Activated CD4-positive, alpha-beta T cell treated with anti-CD3 and anti-CD28 coated beads for 4 hours (primary cell): Measurements from ENCODE around the gene MAEL.
A peak's percentile ranks its signal among the peaks of the same experiment; 100 is the strongest.
"Not testable (repeated sequence)": the region's sequence is repeated elsewhere in the genome, so short reads cannot be mapped to it uniquely, and the experiment has no call there.

Experiments
- DNase-seq, 2 donors: peaks; one replicate each; pipeline ENCODE4 v3.0.0-alpha.2; 2020

Gene MAEL

DNA sequence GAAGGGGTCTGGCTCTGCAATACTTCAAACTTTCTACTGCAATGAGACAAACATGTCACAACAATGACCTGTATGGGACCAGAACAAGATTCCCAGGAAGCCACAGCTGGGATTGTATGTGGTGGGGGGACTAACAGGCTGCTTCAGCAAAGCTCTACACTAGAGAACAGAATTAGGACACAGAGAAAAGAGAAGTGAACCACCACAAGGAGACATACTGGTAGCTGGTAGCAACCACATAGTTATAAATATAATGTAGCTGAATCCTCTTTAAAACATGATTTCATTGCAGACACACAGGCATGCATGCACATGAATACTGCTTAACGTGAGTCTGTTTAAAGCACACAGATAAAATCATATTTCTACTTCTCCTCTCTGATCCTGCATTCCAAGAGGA, 10.3 kb upstream of the MAEL start:
- no peak for DNase-seq

DNA sequence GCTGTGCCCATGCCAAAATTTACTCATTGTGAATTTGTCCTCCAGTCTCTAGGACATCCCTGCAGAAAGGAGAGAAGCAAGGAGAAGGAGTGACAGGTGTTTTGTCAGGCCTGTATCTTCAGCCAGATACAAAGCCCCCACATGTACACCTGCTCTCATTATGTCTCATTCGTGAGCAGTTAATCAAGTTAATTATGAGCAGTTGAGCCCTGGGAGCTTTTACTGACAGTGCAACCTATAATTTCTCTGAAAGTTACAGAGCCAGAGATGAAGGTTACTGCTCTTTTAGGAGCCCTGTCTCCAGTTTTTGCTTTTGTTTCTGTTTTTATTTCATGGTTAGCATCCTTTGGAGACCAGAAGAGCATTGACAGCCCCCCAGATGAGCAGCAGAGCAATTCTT, 8.7 kb upstream of the MAEL start:
- DNase-seq: no peak

DNA sequence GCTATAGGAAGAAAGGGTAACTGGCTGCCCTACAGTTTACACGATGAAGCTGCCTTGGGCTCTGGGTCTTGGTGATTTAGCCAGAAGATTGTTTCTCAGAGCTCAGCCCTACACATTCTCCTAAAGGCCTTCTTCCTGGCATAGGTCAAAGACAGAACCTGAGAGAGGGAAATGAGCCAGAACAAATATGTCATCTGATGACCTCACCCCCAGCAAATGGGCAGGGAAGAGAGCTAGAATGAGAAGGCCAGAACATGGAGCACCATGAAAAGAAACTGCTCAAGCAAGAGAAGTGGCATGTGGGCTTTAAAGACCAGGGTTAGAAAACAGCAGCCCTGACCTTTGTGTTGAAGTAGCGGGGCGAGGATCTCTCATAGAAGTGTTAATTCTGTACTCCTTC, 8.3 kb upstream of the MAEL start:
- no peak for DNase-seq

DNA sequence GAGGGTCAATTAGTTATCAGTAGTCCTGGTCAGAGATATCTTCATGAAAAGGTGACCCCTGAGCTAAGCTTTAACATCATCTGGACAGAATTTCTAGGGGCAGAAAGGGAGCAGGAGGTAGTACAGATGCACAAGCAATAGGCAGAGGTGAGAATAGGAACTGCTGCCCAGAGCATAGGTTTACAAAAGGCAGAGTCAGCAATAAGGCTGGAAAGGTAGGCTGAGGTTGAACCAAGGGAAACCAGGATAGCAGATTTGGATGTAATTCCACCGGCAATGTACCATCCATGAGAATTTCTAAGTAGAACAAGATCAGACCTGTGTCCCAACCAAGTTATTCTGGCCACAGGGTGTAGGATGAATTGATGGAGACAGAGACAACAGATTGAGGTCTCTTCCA, 7.5 kb upstream of the MAEL start:
- no peak for DNase-seq

DNA sequence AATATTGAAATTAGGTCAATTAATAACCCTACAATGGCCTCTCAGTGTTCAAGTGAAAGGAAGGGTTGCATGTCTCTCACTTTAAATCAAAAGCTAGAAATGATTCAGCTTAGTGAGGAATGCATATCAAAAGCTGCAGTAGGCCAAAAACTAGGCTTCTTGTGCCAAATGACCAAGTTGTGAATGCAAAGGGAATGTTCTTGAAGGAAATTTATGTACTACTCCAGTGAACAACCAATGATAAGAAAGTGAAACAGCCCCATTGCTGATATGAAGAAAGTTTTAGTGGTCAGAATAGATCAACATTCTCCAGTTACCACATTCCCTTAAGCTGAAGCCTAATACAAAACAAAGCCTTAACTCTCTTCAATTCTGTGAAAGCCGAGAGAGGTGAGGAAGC, 10.0 kb downstream of the MAEL start:
- DNase-seq: no peak

DNA sequence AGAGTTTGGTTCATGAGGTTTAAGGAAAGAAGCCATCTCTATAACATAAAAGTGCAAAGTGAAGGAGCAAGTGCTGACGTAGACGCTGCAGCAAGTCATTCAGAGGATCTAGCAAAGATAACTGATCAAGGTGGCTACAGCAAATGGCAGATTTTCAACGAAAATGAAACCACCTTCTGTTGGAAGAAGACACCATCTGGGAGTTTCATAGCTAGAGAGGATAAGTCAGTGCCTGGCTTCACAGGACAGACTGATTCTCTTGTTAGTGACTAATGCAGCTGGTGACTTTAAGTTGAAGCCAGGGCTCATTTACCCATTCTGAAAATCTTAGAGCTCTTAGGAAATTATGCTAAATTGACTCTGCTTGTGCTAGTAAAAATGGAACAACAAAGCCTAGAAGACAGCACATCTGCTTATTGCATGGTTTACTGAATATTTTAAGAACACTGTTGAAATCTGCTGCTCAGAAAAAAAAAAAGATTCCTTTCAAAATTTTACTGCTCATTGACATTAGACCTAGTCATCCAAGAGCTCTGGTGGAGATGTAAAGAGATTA, 10.5 kb downstream of the MAEL start:
- no peak for DNase-seq

DNA sequence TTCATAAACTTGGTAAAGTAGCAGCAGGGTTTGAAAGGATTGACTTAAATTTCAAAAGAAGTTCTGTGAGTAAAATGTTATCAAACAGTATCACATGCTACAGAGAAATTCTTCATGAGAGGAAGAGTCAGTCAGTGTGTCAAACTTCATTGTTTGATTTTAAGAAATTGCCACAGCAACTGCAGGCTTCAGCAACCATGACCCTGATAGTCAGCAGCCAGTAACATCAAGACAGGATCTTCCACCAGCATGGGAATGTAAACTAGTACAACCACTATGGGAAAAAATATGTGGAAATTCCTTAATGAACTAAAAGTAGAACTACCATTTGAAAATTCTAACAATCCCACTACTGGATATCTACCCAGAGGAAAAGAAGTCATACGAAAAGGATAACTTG, 11.5 kb downstream of the MAEL start:
- no peak for DNase-seq

DNA sequence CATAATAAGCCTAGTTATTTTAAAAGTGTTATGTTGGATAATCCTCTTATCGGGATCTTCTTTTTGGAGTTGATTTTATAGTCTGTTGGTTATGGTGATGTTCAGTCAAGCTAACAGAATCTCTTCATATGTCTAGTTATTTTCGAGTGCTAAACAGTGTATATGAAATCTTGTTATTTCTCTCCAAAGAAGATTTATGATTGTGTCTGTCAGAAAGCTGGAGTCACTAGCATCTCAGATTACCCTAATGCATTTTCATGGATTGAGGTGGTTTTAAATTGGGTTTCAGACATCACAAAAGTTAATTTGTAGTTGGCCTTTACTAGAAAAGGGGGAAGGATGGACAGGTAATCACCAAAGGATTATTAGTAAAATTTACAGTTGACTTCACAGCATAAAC, 13.3 kb downstream of the MAEL start:
- DNase-seq: no peak

DNA sequence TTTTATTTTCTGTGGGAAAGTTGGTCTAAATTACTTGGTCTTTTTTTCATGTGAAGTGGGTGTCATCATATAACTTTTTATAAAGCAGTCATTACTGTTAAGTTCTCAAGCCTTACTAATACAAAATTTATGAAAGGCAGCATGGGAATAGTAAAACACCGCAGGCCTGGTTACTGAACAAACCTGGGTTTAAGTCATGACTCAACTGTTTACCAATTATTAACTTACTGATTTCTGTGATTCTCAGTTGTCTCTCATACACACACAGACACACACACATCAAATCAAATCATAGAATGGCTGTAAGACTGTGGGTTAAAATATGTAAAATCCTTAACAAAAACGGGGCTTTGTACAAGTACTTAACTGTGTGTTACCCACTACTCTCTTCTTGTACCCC, 14.6 kb downstream of the MAEL start:
- DNase-seq: no peak

DNA sequence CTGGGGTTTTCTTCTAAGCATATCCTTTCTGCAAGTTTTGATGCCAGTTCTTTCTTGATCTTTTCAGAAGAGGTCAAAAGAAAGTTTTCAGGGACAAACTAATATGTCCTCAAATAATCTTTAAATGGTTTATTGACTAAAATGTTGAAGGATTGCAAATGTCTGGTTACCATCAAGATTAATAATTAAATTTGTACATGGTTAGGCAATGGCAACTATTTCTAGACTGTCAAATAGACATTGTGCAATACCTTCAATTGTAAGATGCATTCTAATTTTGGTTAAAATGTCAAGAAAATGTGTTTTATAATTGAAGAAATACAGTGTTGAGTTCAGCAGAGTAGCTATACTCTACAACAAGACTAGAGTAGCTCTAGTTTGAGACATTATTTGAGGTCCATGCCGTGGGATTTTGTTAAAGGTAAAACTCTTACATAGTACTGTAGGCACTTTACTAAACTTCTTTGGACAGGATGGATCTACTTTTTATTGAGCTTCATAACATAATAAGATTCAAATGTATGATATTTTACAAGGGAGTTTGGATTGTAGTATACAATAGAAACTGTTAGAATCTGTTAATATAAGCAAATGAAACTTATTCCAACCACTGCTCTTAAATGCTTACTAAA, 22.6 kb downstream of the MAEL start:
- DNase-seq: no peak

DNA sequence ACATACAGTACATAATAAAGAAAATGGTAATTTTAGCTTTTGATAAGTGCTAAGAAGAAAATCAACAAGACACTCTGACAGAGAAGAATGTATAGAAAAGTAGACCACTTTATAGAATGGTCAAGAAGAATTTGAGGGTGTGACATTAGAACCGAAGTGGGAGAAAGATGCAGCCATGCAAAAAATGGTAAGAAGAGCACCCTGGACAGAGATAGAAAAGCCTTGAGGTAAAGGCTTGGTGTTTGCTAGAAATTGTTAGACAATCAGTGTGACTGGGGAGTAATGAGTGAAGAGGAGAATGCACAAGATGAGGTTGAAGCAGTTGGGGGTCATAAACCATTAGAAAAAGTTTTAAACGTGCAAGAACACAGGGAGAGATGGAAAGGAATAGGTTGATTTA, 23.5 kb downstream of the MAEL start:
- no peak for DNase-seq

DNA sequence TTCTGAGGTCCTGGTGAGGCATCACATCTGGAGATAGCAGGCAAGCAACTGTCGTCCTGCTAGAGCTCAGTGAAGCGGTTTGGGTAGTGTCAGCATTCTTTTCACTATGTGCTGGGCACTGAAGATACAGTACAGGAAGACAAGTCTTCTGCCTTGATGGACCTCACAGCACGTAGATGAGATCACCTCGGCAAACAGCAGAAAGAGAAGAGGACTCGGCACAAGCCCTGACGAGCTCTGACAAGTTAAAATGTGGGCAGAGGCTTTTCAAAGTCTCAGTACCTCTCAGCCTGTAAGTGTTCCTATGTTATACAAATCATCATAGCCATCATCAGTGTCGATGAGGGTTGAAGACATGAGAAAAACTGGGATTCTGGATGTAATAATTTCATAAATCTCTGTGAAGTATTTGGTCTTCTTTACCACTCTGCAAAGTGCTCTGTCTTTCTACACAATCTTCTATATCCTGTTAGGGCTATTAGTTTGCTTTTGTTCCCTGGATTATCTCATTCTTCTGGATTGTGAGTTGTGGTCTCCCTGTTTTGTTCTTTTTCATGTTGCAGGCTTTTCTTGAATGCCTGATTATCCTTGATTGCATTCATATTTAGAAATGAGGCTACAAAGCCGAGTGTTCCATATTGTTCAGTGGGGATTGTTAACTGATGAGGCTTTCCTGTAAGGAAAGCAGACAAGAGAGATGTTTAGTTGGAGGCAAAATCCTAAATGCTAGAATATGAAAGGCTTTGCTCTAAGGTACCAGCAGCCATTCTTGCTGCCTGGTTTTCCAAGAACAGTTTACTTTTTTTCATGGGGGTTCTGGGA, 24.2 kb downstream of the MAEL start:
- no peak for DNase-seq

DNA sequence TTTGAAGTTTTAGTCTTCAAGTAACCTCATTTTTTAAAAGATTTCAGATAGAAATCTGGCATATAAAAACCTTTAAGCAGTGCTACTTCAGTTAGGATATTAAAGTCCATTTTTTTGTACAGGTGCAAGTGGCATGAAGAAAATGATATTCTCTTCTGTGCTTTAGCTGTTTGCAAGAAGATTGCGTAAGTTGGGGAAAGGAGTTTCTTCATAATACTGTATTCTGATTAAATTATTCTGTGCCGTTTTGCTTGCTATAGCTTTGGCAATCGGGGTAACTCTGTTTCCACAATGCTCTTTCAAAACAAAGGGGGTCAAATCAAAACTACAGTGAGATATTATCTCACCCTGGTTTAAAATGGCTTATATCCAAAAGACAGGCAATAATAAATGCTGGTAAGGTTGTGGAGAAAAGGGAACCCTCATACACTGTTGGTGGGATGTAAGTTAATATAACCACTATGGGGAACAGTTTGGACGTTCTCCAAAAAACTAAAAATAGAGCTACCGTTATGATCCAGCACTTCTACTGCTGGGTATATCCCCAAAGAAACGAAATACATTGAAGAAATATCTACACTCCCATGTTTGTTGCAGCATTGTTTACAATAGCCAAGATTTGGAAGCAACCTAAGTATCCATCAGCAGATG, 27.1 kb downstream of the MAEL start:
- DNase-seq: no peak

DNA sequence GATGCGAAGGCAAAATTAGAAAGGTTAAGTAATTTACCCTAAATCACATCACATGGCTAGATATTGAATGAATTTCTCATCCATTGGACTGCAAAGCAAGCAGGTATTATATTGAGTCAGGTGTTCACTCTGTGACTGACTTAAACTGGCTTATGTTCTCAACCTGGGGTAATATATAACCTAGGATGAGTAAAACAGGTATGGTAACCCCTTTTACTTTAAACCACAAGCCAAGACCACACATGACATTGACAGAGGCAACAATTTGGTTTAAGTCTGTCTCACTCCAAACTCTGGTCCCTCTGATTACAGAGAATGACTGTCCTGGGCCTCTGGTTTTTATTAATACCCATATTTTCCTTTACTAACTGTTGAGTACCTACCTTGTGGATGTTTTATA, 33.3 kb downstream of the MAEL start:
- no peak for DNase-seq

DNA sequence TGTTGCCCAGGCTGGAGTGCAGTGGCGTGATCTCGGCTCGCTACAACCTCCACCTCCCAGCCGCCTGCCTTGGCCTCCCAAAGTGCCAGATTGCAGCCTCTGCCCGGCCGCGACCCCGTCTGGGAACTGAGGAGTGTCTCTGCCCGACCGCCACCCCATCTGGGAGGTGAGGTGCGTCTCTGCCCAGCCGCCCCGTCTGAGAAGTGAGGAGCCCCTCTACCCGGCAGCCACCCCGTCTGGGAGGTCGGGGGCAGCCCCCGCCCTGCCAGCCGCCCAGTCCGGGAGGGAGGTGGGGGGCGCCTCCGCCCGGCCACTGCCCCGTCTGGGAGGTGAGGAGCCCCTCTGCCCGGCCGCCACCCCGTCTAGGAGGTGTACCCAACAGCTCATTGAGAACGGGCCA, 40.5 kb downstream of the MAEL start:
- DNase-seq: not testable (repeated sequence)

DNA sequence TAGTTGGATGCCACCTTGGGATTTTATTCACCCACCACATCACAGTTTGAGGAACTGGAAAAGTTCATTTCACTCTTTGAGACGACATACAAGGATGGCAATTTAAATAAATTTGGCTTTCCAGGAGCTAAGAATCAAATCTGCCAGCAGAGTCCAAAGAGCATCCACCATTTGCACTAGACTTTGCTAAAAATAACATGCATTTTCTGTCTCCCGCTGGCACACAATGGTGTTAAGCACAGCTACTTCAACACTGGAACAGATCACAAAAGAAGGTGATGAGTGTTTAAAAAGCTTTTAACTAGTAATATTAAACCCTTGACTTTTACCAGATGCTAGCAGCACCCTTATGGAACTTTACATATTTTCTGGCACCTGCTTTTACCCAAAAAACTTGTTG, 44.6 kb downstream of the MAEL start:
- DNase-seq: no peak

DNA sequence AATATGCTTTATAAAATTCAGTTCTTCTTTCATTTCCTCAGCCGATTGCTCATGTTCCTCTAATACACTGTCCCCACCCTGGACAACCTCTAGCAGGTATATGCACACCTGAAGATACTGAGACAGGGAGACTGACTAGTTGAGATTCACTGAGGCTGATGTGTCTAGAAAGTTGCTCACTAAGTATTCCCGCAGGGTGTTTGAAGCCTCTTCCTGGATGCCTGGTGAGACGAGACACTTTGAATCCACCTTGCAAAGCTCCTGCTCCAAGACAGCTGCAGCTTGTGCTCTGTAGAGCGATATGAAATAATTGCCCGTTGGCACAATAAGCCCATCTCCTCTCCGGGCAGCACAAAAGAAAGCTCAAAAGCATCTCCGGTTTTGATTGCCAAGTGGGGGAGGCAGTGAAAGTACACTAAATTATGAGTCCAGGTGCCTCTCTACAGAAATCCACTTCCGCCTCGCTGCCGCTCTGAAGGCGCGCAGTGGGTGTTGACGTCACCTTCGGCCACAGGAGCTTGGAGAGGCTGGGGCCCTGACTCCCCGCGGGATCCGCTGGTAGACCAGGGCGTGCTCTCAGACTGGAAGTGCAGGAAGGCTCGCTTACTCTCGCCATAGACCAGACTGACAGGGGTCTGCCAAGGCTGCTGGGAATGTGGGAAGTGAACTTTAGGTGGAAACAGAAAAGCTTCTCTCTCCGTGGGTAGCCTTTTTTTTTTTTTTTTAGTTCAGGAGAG, 54.8 kb downstream of the MAEL start:
- peak; percentile 54 to 55 for DNase-seq

DNA sequence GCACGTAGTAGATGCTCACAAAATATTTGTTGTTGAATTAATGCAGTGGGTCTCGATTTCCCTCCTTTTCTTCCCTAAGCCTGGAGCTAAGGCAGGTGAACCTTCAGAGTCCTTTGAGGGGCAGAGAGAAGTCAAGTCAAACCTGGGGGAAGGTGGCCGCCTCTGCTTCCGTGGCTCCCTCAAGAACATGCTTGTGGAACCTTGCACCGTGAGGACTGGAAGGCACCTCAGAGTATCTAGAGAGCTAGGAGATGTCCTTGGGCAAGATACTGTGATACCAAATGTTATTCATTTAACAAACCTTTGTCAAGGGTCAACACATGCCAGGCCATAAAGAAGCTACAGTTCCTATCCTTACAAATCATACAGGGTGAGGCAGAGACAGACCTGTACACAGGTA, 62.8 kb downstream of the MAEL start:
- no peak for DNase-seq

DNA sequence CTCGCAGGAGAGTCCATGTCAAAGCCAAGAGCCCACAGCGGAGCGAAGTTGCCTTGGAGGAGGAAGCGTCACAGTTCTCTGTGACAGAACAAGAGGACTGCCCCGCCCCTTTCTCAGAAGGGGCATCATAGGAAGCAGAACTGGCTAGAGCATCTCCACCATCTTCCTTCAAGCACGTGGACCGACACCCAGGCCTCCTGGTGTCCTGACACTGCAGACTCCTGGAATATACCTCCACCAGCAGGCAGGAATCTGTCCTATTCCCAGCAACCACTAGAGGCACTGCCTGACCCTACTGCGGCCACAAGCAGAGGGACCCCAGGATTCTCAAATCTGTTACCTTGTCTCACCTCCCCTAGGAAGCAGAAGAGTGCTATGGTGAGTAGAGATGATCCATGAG, 63.3 kb downstream of the MAEL start:
- no peak for DNase-seq

DNA sequence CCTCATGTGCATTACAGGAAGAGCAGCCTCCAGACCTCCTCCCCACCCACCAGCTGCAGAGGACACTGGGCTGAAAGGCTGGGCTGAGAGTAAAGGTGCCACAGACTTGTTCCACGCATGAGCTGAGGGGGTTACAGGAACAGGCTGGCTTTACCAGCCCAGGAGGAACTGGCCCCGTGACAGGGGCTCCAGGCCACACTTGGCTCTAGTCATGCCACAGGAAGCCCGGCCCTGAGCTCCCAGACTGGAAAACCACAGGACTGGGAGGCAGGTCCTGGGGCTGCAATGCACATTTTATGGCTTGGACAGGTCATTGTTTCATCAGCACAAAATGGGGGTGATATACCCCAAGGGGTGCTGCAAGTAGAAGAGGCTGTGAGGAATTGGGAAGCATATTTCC, 65.5 kb downstream of the MAEL start:
- DNase-seq: no peak

DNA sequence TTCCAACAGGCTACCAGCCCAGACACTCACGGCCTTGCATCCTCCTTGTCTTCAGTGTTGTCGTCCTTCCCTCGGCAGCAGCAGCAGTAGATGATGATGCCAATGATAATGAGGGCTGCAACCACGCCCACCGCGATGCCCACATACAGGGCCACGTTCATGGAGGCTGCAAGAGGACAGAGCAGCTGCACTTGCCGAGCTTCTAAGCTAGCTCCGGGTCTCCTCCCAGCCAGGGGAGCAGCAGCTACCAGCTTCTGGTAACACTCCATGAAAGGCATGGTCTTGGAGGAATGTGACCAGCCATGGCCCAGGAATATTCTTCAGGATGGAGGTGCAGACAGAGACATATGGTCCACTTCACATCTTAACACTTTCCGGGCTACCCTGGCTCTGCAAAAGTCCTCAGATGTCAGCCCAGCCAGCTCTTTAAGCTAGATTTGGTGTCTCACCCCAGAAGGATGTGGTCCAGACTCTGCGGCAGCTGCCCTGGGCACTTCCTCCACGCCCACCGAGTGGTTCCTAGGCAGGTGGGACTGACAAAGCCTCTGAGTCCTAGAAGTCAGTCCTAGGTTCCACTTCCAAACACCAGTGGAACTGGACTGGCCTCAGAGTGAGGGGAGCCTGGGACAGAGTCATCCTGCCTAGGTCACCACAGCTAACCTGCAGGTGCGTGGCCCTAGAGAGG, 66.0 kb downstream of the MAEL start:
- DNase-seq: no peak

DNA sequence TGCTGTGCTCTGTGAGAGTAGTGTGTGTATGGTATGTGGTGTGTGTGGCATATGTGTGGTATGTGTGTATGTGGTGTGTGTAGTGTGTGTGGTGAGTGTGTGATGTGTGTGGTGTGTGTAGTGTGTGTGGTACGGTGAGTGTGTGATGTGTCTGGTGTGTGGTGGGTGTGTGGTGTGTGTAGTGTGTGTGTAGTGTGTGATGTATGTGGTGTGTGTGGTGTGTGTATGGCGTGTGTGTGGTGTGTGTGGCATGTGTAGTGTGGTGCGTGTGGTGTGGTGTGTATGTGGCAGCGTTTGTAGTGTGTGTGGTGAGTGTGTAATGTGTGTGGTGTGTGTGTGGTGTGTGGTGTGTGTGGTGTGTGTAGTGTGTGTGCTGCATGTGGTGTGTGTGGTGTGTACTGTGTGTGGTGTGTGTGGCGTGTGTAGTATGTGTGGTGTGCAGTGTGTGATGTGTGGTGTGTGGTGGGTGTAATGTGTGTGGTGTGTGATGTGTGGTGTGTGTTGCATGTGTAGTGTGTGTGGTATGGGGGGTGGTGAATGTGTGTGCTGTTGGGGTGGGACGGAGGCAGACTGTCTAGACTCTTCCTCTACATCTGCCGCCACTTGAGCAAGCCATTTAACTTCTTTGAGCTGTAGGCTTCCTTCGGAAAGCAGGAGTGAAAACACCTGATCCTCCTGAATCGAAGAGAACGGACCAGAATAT, 67.6 kb downstream of the MAEL start:
- no peak for DNase-seq
